ENCODE data around the gene AKNA. TPM values are rescaled to one million over a fixed set of nuclear protein-coding genes. Genes with fewer than 3 reads are reported as not detected.
A peak's percentile ranks its signal among the peaks of the same experiment; 100 is the strongest.
"Not testable (repeated sequence)": the region's sequence is repeated elsewhere in the genome, so short reads cannot be mapped to it uniquely, and the experiment has no call there.

The AKNA gene
- total RNA-seq, 1 experiment from 2014 or later: 20.6 TPM

- Histone ChIP-seq H3K4me2 (ENCODE audit: low read length) (no peak overlapping the region), H3K36me3 (ENCODE audit: control insufficient read depth in 1 of 2, insufficient read depth in 2 of 2, low read length in 2 of 2) (no peaks in the 10 kb centered on the region), H3K4me1 (ENCODE audit: control insufficient read depth in 1 of 2, insufficient read depth in 2 of 2, low read length in 2 of 2) (no peaks in the 10 kb centered on the region), H3K4me3 (replicated peaks in 1 of 2; ENCODE audit: low read depth in 1 of 2, low read length in 2 of 2) (no peak overlapping the region), H2AFZ (ENCODE audit: low read depth, low read length, poor library complexity, severe bottlenecking) (no peak overlapping the region), H3K27me3 (ENCODE audit: insufficient read depth, low read length) (peaks cover 3% of the 10 kb centered on the region; the same call in 1 of the 2 replicates), H3K9me3 (ENCODE audit: control insufficient read depth in 1 of 2, insufficient read depth in 1 of 2, low read depth in 1 of 2, low read length in 2 of 2) (no peaks in the 10 kb centered on the region), H3K79me2 (ENCODE audit: insufficient read depth, low read length) (no peaks in the 10 kb centered on the region), H3K9me2 (ENCODE audit: insufficient read depth) (no peaks in the 10 kb centered on the region), H3K9ac (ENCODE audit: low read length) (no peak overlapping the region), H4K20me1 (ENCODE audit: insufficient read depth) (no peaks in the 10 kb centered on the region), H3K27ac (ENCODE audit: low read depth, low read length) (no peak overlapping the region)
- ChIA-PET POLR2A (no interaction called here), RAD21 (ENCODE audit: low non-redundant PET in 1 of 2, low total read pairs in 2 of 2, uncharacterized antibody in 2 of 2, unreplicated experiment in 2 of 2) (no interaction called here), CTCF (no interaction called here)
- TF ChIP-seq SIN3A (IDR thresholded peaks at IDR 0.05; ENCODE audit: low read depth): no peak
- no peak for TF ChIP-seq SP1 (IDR thresholded peaks at IDR 0.05; ENCODE audit: low read depth)
- TF ChIP-seq CTCF (IDR thresholded peaks at IDR 0.05 in 2 of 3, conservative IDR thresholded peaks at IDR 0.05 in 1 of 3; ENCODE audit: borderline replicate concordance in 1 of 3, insufficient read depth in 1 of 3, low read depth in 2 of 3, low read length in 2 of 3): no peak
- no peak for TF ChIP-seq MAX (IDR thresholded peaks at IDR 0.05)
- TF ChIP-seq YY1 (IDR thresholded peaks at IDR 0.05; ENCODE audit: extremely low read depth, insufficient replicate concordance, low read depth, low read length): no peak
- TF ChIP-seq RAD21 (IDR thresholded peaks at IDR 0.05; ENCODE audit: low read depth): no peak
- TF ChIP-seq CEBPB (IDR thresholded peaks at IDR 0.05; ENCODE audit: low read depth): no peak
- no peak for TF ChIP-seq EZH2phosphoT487 (IDR thresholded peaks at IDR 0.05; ENCODE audit: borderline replicate concordance)
- TF ChIP-seq ZNF274 (IDR thresholded peaks at IDR 0.05; ENCODE audit: low read depth, low read length): no peak
- no peak for TF ChIP-seq POLR2AphosphoS5 (IDR thresholded peaks at IDR 0.05; ENCODE audit: low read depth, low read length)
- BruUV-seq (replicated peaks): no TSS peak
- intact Hi-C loops (cut with micrococcal nuclease): no loop called here
- ATAC-seq (no peak), DNase-seq (ENCODE audit: low read depth, low spot score) (no peak)
These were observed 60.0 kb downstream of the AKNA start for GRCh38 chr9:114327749-114328148.

- H3K9ac ChIP-seq (ENCODE audit: low read length); POLR2A ChIA-PET; H3K9me2 ChIP-seq (ENCODE audit: insufficient read depth); H3K27ac ChIP-seq (ENCODE audit: low read depth, low read length); H3K36me3 ChIP-seq (ENCODE audit: control insufficient read depth in 1 of 2, insufficient read depth in 2 of 2, low read length in 2 of 2); H4K20me1 ChIP-seq (ENCODE audit: insufficient read depth); BruUV-seq (replicated peaks); H3K9me3 ChIP-seq (ENCODE audit: control insufficient read depth in 1 of 2, insufficient read depth in 1 of 2, low read depth in 1 of 2, low read length in 2 of 2); H3K27me3 ChIP-seq (ENCODE audit: insufficient read depth, low read length); DNase-seq (ENCODE audit: low read depth, low spot score); intact Hi-C loops (cut with micrococcal nuclease); H3K4me1 ChIP-seq (ENCODE audit: control insufficient read depth in 1 of 2, insufficient read depth in 2 of 2, low read length in 2 of 2); H3K4me3 ChIP-seq (replicated peaks in 1 of 2; ENCODE audit: low read depth in 1 of 2, low read length in 2 of 2); H3K79me2 ChIP-seq (ENCODE audit: insufficient read depth, low read length); H2AFZ ChIP-seq (ENCODE audit: low read depth, low read length, poor library complexity, severe bottlenecking); ATAC-seq; RAD21 ChIA-PET (ENCODE audit: low non-redundant PET in 1 of 2, low total read pairs in 2 of 2, uncharacterized antibody in 2 of 2, unreplicated experiment in 2 of 2); H3K4me2 ChIP-seq (ENCODE audit: low read length); CTCF ChIA-PET: not testable (repeated sequence)
These were observed 62.0 kb downstream of the AKNA start for GRCh38 chr9:114325684-114326254.

- H3K36me3 ChIP-seq (ENCODE audit: control insufficient read depth in 1 of 2, insufficient read depth in 2 of 2, low read length in 2 of 2); H3K9ac ChIP-seq (ENCODE audit: low read length); DNase-seq (ENCODE audit: low read depth, low spot score); H3K27ac ChIP-seq (ENCODE audit: low read depth, low read length); H3K9me3 ChIP-seq (ENCODE audit: control insufficient read depth in 1 of 2, insufficient read depth in 1 of 2, low read depth in 1 of 2, low read length in 2 of 2); H3K27me3 ChIP-seq (ENCODE audit: insufficient read depth, low read length); POLR2A ChIA-PET; BruUV-seq (replicated peaks); RAD21 ChIA-PET (ENCODE audit: low non-redundant PET in 1 of 2, low total read pairs in 2 of 2, uncharacterized antibody in 2 of 2, unreplicated experiment in 2 of 2); H3K4me1 ChIP-seq (ENCODE audit: control insufficient read depth in 1 of 2, insufficient read depth in 2 of 2, low read length in 2 of 2); H3K4me3 ChIP-seq (replicated peaks in 1 of 2; ENCODE audit: low read depth in 1 of 2, low read length in 2 of 2); intact Hi-C loops (cut with micrococcal nuclease); H3K9me2 ChIP-seq (ENCODE audit: insufficient read depth); CTCF ChIA-PET; H2AFZ ChIP-seq (ENCODE audit: low read depth, low read length, poor library complexity, severe bottlenecking); H3K79me2 ChIP-seq (ENCODE audit: insufficient read depth, low read length); H3K4me2 ChIP-seq (ENCODE audit: low read length); H4K20me1 ChIP-seq (ENCODE audit: insufficient read depth): not testable (repeated sequence)
- peak; percentile 8; the same call in 1 of the 2 replicates for ATAC-seq
These were observed 62.8 kb downstream of the AKNA start for GRCh38 chr9:114324965-114325364.
